Skeletal muscle tissue (tissue), 4 donors: ENCODE measurements around the gene CACNA2D3. TPM values are rescaled to one million over a fixed set of nuclear protein-coding genes. Genes with fewer than 3 reads are reported as not detected.
"Not testable (repeated sequence)": the region's sequence is repeated elsewhere in the genome, so short reads cannot be mapped to it uniquely, and the experiment has no call there.

Experiments
- H3K27ac ChIP-seq: one replicate; pipeline ENCODE4 v1.7.0; 2013; ENCODE audit warnings: mild to moderate bottlenecking, low read depth, low read length, inconsistent platforms
- H3K27me3 ChIP-seq, 3 donors: one replicate each; pipeline ENCODE4 v1.7.0; 2013; ENCODE audit warnings: low read length in 3 of 3; ENCODE audit not compliant: control insufficient read depth in 3 of 3, insufficient read depth in 3 of 3
- H3K36me3 ChIP-seq, 3 donors: one replicate each; pipeline ENCODE4 v1.7.0; 2013; ENCODE audit warnings: low read length in 3 of 3; ENCODE audit not compliant: control insufficient read depth in 3 of 3, insufficient read depth in 3 of 3
- H3K4me1 ChIP-seq, 3 donors: one replicate each; pipeline ENCODE4 v1.7.0; 2013; ENCODE audit warnings: low read length in 3 of 3, mild to moderate bottlenecking in 3 of 3; ENCODE audit not compliant: control insufficient read depth in 3 of 3, insufficient read depth in 3 of 3
- H3K4me3 ChIP-seq, 3 donors: one replicate each; pipeline ENCODE4 v1.7.0; 2013; ENCODE audit warnings: low read length in 3 of 3
- H3K9ac ChIP-seq, 3 donors: one replicate each; pipeline ENCODE4 v1.7.0; 2013; ENCODE audit warnings: low read length in 3 of 3, mild to moderate bottlenecking in 3 of 3, moderate library complexity in 2 of 3, low read depth in 1 of 3
- H3K9me3 ChIP-seq, 3 donors: one replicate each; pipeline ENCODE4 v1.7.0; 2013; ENCODE audit warnings: low read length in 3 of 3; ENCODE audit not compliant: control insufficient read depth in 3 of 3
- total RNA-seq: library from RNA; depleted of rRNA; stranded (reverse); fragments of >200 nt; gene quantifications from one replicate; pipeline ENCODE4 v1.2.3, GENCODE V29; 2014
- donor health status: Osteomylitis.

Gene CACNA2D3
- total RNA-seq, 1 donor from 2014 or later = 3.1 TPM

DNA sequence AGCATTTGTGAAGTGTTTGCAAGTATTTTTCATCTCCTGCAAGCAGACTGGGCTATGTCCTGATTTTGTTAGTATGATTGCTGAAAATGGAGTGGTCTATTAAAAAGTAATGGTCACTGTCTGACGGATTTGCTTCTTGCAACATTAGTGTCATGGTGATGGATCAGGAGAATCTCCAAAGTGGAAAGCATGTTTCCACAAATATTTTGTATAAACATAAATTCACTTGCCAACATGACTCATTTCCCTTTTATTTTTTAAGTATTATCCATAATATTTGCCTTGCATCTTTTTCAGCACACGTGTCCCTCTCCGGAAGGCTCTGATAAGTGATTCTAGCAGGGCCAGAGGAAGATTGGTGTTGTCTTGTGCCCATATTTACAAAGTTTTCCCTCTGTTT lies 27.4 kb upstream of the CACNA2D3 start:
- H3K9ac ChIP-seq = no peak overlapping the region
- H3K27ac ChIP-seq = no peak overlapping the region
- H3K4me1 ChIP-seq = no peaks in the 10 kb centered on the region
- H3K4me3 ChIP-seq = no peak overlapping the region
- H3K36me3 ChIP-seq = no peaks in the 10 kb centered on the region
- no peaks in the 10 kb centered on the region for H3K27me3 ChIP-seq
- no peaks in the 10 kb centered on the region for H3K9me3 ChIP-seq

- no peaks in the 10 kb centered on the region for H3K4me1 ChIP-seq
- H3K9ac ChIP-seq = no peak overlapping the region
- no peaks in the 10 kb centered on the region for H3K9me3 ChIP-seq
- H3K27me3 ChIP-seq = no peaks in the 10 kb centered on the region
- no peak overlapping the region for H3K27ac ChIP-seq
- no peak overlapping the region for H3K4me3 ChIP-seq
- no peaks in the 10 kb centered on the region for H3K36me3 ChIP-seq
These were observed 23.0 kb upstream of the CACNA2D3 start for GRCh38 chr3:54099381-54099780.

DNA sequence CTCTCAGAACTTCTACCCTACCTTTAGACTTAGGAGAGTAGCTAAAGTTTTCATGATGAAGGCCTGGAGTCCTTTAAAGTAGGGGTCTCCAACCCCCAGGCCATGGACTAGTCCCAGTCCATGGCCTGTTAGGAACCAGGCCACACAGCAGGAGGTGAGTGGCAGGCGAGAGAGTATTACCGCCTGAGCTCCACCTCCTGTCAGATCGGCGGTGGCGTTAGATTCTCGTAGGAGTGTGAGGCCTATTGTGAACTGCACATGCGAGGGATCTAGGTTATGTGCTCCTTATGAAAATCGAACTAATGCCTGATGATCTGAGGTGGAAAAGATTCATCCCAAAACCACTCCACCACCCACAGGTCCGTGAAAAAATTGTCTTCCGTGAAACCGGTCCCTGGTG lies 18.3 kb upstream of the CACNA2D3 start:
- Histone ChIP-seq H3K27me3 (no peaks in the 10 kb centered on the region), H3K9ac (no peak overlapping the region), H3K36me3 (no peaks in the 10 kb centered on the region), H3K4me1 (no peaks in the 10 kb centered on the region), H3K27ac (no peak overlapping the region), H3K9me3 (no peaks in the 10 kb centered on the region), H3K4me3 (no peak overlapping the region)

DNA sequence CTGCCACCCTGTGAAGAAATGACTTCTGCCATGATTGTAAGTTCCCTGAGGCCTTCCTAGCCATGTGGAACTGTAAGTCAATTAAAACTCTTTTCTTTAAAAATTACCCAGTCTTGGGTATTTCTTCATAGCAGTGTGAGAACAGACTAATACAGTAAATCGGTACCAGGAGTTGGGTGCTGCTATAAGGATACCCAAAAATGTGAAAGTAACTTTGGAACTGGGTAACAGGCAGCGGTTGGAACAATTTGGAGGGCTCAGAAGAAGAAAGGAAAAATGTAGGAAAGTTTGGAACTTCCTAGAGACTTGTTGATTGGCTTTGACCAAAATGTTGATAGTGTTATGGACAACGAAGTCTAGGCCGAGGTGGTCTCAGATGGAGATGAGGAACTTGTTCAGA lies 6.2 kb upstream of the CACNA2D3 start:
- H3K36me3 ChIP-seq, H3K9me3 ChIP-seq, H3K27ac ChIP-seq, H3K4me3 ChIP-seq, H3K9ac ChIP-seq, H3K4me1 ChIP-seq, H3K27me3 ChIP-seq: not testable (repeated sequence)

- Histone ChIP-seq H3K4me1 (peaks cover 15 to 34% (median 16%) of the 10 kb centered on the region in 3 donors), H3K9ac (peak overlapping the region; percentile 21 to 79 (median 67)), H3K9me3 (no peaks in the 10 kb centered on the region), H3K36me3 (no peaks in the 10 kb centered on the region), H3K27me3 (peaks cover 0 to 4% (median 0%) of the 10 kb centered on the region in 3 donors), H3K4me3 (peak overlapping the region; percentile 51 to 72 (median 70)), H3K27ac (no peak overlapping the region)
These were observed 1.5 kb upstream of the CACNA2D3 start for GRCh38 chr3:54120657-54121413.

DNA sequence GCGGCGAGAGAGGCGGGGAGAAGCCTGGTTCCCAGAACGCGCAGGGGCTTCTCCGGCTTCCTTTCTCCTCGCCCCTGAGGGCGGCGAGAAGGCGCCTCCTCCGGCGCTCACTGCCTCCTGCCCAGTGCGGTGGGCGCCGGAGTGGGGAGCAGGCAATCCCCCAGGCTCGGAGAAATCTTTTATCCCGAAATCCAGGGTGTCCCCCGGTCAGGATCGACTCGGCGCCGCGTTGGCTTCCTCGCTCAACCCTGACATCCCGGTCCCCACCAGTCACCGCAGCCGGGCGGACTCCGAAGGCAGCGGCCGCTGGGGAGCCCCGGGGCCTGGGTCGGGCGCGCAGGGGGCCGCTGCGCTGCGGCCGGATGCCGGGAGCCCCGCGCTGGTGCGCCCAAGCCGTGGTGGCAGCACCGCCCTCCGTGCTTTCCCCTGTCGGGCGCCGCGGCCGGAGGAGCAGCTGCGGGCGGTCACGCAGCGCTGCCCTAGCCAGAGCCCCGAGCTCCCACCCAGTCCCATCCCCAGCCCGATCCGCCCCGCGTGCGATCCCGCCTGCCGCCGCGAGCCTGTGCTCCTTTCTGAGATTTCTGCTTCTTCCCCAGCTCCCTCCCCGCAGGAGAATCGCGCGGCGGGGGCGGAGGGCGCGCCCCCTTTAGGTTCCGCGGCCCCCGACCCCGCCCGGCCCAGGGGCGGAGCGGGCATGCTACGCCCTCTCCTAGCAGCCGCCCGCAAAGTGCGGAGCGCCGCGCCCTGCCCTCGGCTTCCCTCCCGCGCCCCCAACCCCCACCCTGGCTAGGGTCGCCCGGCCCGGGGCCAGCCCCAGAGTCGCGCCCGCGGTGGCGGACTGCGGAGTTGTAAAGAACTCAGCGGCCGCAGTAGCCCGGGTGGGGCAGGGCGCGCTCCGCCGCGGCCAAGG lies 683 bp upstream of the CACNA2D3 start:
- Histone ChIP-seq H3K27me3 (peaks cover 0 to 4% (median 0%) of the 10 kb centered on the region in 3 donors), H3K36me3 (no peaks in the 10 kb centered on the region), H3K27ac (peak overlapping the region; percentile 30), H3K9ac (peak overlapping the region; percentile 43 to 79 (median 67)), H3K9me3 (no peaks in the 10 kb centered on the region), H3K4me3 (peak overlapping the region; percentile 51 to 72 (median 70)), H3K4me1 (peaks cover 15 to 34% (median 16%) of the 10 kb centered on the region in 3 donors)

GRCh38 chr3:54123003-54123775 lies 837 bp downstream of the CACNA2D3 start:
- H3K4me3 ChIP-seq = peak overlapping the region; percentile 60 to 72 (median 66)
- H3K27me3 ChIP-seq = peaks cover 0 to 4% (median 0%) of the 10 kb centered on the region in 3 donors
- peak overlapping the region; percentile 23 to 71 (median 69) for H3K9ac ChIP-seq
- H3K36me3 ChIP-seq = no peaks in the 10 kb centered on the region
- H3K27ac ChIP-seq = peak overlapping the region; percentile 54
- H3K9me3 ChIP-seq = no peaks in the 10 kb centered on the region
- H3K4me1 ChIP-seq = peaks cover 15 to 34% (median 16%) of the 10 kb centered on the region in 3 donors

DNA sequence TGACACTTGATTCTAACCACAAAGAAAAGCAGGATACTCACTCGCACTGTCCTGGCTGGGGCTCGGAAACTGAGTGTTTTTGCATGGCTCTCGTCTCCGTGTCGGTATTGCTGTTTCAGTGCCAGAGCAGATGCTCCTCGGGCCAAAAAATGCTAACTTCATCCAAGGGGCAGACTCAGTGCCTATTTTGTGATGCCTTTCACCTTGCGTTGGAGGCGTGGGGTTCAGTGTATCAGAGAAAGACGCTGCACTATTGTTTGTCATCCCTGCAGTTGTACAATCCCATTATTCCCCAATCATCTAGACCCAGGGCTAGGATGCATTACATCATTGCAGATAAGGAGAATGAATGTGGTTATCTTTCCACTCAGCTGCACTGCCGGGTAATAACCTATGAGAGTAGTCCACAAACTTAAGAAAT lies 1.4 kb downstream of the CACNA2D3 start:
- Histone ChIP-seq H3K9me3 (no peaks in the 10 kb centered on the region), H3K4me3 (peak overlapping the region; percentile 60 to 72 (median 66)), H3K27ac (peak overlapping the region; percentile 54), H3K36me3 (no peaks in the 10 kb centered on the region), H3K4me1 (peaks cover 15 to 34% (median 16%) of the 10 kb centered on the region in 3 donors), H3K27me3 (peaks cover 0 to 4% (median 0%) of the 10 kb centered on the region in 3 donors), H3K9ac (peak overlapping the region; percentile 23 to 71 (median 69))

GRCh38 chr3:54125300-54125699 lies 2.9 kb downstream of the CACNA2D3 start:
- Histone ChIP-seq H3K36me3 (no peaks in the 10 kb centered on the region), H3K9ac (no peak overlapping the region), H3K27me3 (peaks cover 0 to 4% (median 0%) of the 10 kb centered on the region in 3 donors), H3K27ac (no peak overlapping the region), H3K9me3 (no peaks in the 10 kb centered on the region), H3K4me3 (no peak overlapping the region), H3K4me1 (peaks cover 15 to 33% (median 16%) of the 10 kb centered on the region in 3 donors)
